ENCODE measurements around the gene PRUNE2.
A peak's percentile ranks its signal among the peaks of the same experiment; 100 is the strongest.

PRUNE2 gene

DNA sequence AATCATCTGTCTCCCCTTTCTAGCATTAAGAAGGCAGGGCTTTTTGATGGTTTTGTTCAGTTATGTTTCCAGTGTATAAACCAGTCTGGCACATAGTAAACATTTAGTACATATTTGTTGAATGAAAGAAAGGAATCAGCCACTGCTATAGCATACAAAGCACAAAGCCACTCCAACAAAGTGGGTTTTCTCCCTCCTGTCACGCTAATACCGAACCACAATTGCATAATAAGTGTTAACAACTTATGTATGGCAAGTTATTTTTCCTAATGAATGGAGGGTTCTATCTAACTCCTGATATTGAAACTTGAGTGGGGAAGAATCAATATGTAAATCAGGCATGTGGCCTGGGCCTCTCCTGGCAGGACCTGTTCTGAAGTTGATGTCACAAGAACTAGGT is 53.9 kb downstream of the PRUNE2 start:
- Histone ChIP-seq H3K9me3 (ENCODE audit: control insufficient read depth, low read length) (no peaks in the 10 kb centered on the region), H3K4me3 (ENCODE audit: insufficient read depth, low read depth, low read length) (no peak overlapping the region), H3K36me3 (ENCODE audit: control insufficient read depth, insufficient read depth, low read length) (no peaks in the 10 kb centered on the region), H3K27ac (ENCODE audit: insufficient read depth, low read depth, low read length, poor library complexity, severe bottlenecking) (no peak overlapping the region), H3K4me1 (ENCODE audit: control insufficient read depth, insufficient read depth, low read length) (no peaks in the 10 kb centered on the region), H3K27me3 (ENCODE audit: control insufficient read depth, insufficient read depth, low read length, poor library complexity, severe bottlenecking) (no peaks in the 10 kb centered on the region)
- WGBS, 2 experiments, result 100% methylated on average over 2 of the region's 2 CpGs; no CpG with 5 or more reads in 1 of the 2 experiments

DNA sequence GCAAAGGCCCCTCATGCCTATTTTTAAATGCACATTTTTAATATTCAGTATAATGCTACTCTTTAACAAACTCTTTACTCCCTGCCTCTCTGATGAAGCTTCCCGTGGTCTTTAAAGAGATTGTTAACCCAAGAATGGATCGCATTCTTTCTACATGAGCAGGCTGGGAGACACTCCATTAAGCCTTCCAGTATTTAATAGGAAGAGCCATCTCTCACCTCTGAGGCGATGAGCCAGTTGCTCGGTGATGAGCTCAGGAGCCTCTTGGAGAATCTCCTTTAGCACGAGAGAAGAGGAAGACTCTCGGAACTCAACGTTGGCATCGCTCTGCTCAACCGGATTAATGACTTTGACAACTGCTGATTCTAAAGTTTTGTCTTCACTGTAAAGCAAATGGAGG is 59.6 kb downstream of the PRUNE2 start:
- Histone ChIP-seq H3K27me3 (ENCODE audit: control insufficient read depth, insufficient read depth, low read length, poor library complexity, severe bottlenecking) (no peaks in the 10 kb centered on the region), H3K36me3 (ENCODE audit: control insufficient read depth, insufficient read depth, low read length) (no peaks in the 10 kb centered on the region), H3K27ac (ENCODE audit: insufficient read depth, low read depth, low read length, poor library complexity, severe bottlenecking) (no peak overlapping the region), H3K9me3 (ENCODE audit: control insufficient read depth, low read length) (no peaks in the 10 kb centered on the region), H3K4me1 (ENCODE audit: control insufficient read depth, insufficient read depth, low read length) (no peaks in the 10 kb centered on the region), H3K4me3 (ENCODE audit: insufficient read depth, low read depth, low read length) (no peak overlapping the region)
- 91 to 93% methylated on average over 9 of the region's 9 CpGs for WGBS, 2 experiments

DNA sequence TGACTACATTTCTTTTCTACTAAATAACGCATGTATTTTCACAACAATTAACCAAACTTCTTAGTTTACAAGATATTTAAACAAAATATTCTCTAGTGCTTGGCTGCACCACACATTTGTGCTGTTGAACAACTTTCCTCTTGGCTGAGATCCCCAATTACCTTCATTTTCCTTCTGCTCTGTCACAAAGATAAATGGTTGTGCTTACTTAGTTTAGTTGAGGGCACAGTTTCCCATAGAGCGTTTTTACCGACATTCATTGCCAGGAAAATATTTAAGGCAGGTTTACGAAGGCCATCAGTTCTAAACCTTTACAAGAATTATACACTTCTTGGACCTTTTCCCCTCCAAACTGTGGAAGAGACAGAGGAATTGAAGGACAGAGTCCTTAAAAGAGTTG is 60.7 kb downstream of the PRUNE2 start:
- H3K4me1 ChIP-seq (ENCODE audit: control insufficient read depth, insufficient read depth, low read length), result no peaks in the 10 kb centered on the region
- WGBS, 2 experiments, result 86 to 92% methylated on average over 4 of the region's 4 CpGs
- H3K27ac ChIP-seq (ENCODE audit: insufficient read depth, low read depth, low read length, poor library complexity, severe bottlenecking), result no peak overlapping the region
- H3K36me3 ChIP-seq (ENCODE audit: control insufficient read depth, insufficient read depth, low read length), result no peaks in the 10 kb centered on the region
- H3K27me3 ChIP-seq (ENCODE audit: control insufficient read depth, insufficient read depth, low read length, poor library complexity, severe bottlenecking), result no peaks in the 10 kb centered on the region
- no peaks in the 10 kb centered on the region for H3K9me3 ChIP-seq (ENCODE audit: control insufficient read depth, low read length)
- H3K4me3 ChIP-seq (ENCODE audit: insufficient read depth, low read depth, low read length), result no peak overlapping the region

DNA sequence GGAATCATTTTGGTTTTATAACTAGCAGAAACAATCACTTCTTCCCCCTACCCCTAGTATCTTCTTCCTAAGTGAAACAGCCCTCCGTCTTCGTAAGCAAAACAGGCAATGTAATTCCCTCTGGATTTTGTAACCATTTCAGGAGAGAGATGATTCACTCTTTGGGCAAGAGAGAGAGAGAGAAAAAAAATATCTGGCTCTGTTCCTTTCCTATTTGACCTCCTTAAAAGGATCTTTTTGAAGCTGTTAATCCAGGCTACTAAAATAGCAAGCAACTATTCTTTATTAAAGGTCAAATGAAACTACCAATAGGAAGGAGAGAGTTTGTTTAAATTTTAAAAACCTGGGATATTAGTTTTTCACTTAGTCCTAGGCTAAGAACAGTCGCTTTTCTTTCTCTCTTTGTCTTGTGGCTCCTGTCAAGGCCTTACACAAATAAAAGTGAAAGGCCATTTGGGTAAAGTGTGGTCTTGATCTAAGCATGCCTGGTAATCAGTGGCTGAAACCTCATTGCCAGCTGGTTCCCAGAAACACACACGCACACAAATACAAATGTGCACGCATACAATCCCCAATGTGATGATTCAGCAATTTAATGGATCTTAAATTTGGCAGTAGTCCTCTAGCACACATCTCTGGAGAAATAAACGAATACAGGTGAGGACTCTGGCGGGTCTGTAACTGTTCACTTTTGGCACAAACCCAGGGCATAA is 70.2 kb downstream of the PRUNE2 start:
- no peaks in the 10 kb centered on the region for H3K4me1 ChIP-seq (ENCODE audit: control insufficient read depth, insufficient read depth, low read length)
- peak overlapping the region; percentile 6 for H3K27ac ChIP-seq (ENCODE audit: insufficient read depth, low read depth, low read length, poor library complexity, severe bottlenecking)
- H3K4me3 ChIP-seq (ENCODE audit: insufficient read depth, low read depth, low read length), result no peak overlapping the region
- H3K9me3 ChIP-seq (ENCODE audit: control insufficient read depth, low read length), result no peaks in the 10 kb centered on the region
- WGBS, 2 experiments, result 70 to 75% methylated on average over 7 of the region's 7 CpGs
- no peaks in the 10 kb centered on the region for H3K36me3 ChIP-seq (ENCODE audit: control insufficient read depth, insufficient read depth, low read length)
- no peaks in the 10 kb centered on the region for H3K27me3 ChIP-seq (ENCODE audit: control insufficient read depth, insufficient read depth, low read length, poor library complexity, severe bottlenecking)

DNA sequence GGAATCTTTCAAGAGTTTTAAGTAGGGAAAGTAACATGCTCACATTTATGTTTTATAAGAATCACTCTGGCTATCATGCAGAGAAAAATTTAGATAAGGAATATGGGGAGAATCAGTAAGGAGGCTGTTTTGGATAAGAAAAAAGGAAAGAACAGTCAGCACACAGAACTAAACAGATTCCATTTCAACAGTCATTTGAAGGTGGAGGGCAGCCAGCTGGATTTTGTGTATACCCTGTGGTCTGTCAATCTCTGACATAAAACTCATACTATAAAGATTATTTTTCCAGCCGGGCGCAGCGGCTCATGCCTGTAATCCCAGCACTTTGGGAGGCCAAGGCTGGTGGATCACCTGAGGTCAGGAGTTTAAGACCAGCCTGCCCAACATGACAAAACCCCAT is 77.5 kb downstream of the PRUNE2 start:
- no peaks in the 10 kb centered on the region for H3K36me3 ChIP-seq (ENCODE audit: control insufficient read depth, insufficient read depth, low read length)
- no peaks in the 10 kb centered on the region for H3K9me3 ChIP-seq (ENCODE audit: control insufficient read depth, low read length)
- no peaks in the 10 kb centered on the region for H3K4me1 ChIP-seq (ENCODE audit: control insufficient read depth, insufficient read depth, low read length)
- no peaks in the 10 kb centered on the region for H3K27me3 ChIP-seq (ENCODE audit: control insufficient read depth, insufficient read depth, low read length, poor library complexity, severe bottlenecking)
- no peak overlapping the region for H3K27ac ChIP-seq (ENCODE audit: insufficient read depth, low read depth, low read length, poor library complexity, severe bottlenecking)
- H3K4me3 ChIP-seq (ENCODE audit: insufficient read depth, low read depth, low read length), result no peak overlapping the region
- 64 to 65% methylated on average over 3 of the region's 3 CpGs for WGBS, 2 experiments

DNA sequence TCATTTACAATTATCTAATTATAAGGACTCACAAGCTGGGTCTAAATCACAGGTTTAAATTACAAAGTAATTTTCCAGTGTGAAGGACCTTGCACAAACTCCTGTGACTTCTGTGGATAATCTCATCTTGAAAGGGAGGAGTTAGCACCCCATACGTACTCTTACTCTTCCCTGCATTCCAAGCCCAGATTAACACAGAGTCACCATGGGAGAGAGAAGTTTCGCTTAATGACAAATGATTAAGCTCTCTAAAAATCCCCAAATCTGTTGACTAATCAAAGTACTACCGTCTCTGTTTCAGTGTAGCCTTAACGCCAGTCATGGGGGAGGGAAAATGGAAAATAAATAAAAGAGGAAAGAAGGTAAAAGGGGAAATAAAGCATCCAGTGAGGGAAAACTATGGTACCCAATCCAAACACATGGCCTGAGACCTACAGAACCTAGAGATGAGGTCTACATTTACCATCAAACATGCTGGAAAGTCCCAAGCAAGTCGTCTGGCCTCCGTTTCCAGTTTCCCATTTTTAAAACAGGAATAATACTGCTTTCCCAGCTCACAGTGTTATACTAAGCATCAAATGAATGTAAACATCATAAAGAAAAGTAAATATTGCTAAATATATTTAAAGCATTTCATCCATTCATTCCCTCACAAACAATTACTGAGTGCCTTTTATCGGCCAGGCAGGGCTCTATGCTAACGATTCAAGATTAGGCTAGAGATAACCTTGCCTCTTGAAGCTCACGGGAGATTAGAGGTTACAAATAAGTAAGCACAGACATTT is 78.4 kb downstream of the PRUNE2 start:
- 84 to 87% methylated on average over 7 to 9 of the region's 9 CpGs for WGBS, 2 experiments
- Histone ChIP-seq H3K27me3 (ENCODE audit: control insufficient read depth, insufficient read depth, low read length, poor library complexity, severe bottlenecking) (no peaks in the 10 kb centered on the region), H3K27ac (ENCODE audit: insufficient read depth, low read depth, low read length, poor library complexity, severe bottlenecking) (no peak overlapping the region), H3K36me3 (ENCODE audit: control insufficient read depth, insufficient read depth, low read length) (no peaks in the 10 kb centered on the region), H3K4me3 (ENCODE audit: insufficient read depth, low read depth, low read length) (no peak overlapping the region), H3K9me3 (ENCODE audit: control insufficient read depth, low read length) (no peaks in the 10 kb centered on the region), H3K4me1 (ENCODE audit: control insufficient read depth, insufficient read depth, low read length) (no peaks in the 10 kb centered on the region)

DNA sequence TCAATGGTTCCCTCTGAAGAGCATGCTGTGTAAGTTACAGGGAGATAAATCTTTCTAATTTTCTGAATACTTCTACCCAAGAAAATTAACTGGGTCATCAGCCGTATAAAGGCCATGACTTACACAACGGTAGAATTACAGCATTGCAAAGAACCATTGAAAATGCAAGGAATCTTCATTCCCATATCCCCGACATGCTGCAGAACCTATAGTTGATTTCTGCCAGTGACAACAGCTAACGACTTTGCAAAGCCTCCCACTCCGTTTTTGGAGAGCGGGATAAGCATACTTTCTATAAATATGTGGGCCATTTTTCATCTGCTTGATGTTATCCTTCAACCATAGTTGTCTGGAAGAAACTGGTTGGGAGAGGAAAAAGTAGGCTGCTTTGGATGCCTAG is 85.5 kb downstream of the PRUNE2 start:
- no peak overlapping the region for H3K4me3 ChIP-seq (ENCODE audit: insufficient read depth, low read depth, low read length)
- no peak overlapping the region for H3K27ac ChIP-seq (ENCODE audit: insufficient read depth, low read depth, low read length, poor library complexity, severe bottlenecking)
- H3K4me1 ChIP-seq (ENCODE audit: control insufficient read depth, insufficient read depth, low read length), result no peaks in the 10 kb centered on the region
- H3K9me3 ChIP-seq (ENCODE audit: control insufficient read depth, low read length), result no peaks in the 10 kb centered on the region
- H3K27me3 ChIP-seq (ENCODE audit: control insufficient read depth, insufficient read depth, low read length, poor library complexity, severe bottlenecking), result no peaks in the 10 kb centered on the region
- 91 to 93% methylated on average over 6 of the region's 6 CpGs for WGBS, 2 experiments
- H3K36me3 ChIP-seq (ENCODE audit: control insufficient read depth, insufficient read depth, low read length), result no peaks in the 10 kb centered on the region

DNA sequence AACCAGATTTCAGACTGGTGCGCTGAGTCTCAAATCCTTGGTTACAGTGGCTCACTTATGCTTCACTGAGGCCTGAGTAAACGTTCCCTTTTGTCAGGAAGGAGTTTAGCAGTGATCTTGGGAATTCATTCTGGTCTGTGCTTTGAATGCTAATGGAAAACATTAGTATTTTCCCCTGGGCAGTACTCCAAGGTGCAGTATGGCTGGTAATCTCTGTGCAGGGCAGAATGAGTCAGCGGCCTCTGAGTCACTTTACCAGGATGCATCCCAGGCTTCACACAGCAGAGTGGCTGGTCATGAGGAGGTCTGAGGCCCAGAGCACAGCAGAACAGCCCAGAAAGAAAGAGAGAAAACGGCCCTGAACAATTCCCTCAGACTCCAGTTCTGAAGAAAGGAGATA is 87.6 kb downstream of the PRUNE2 start:
- Histone ChIP-seq H3K4me1 (ENCODE audit: control insufficient read depth, insufficient read depth, low read length) (no peaks in the 10 kb centered on the region), H3K4me3 (ENCODE audit: insufficient read depth, low read depth, low read length) (no peak overlapping the region), H3K27me3 (ENCODE audit: control insufficient read depth, insufficient read depth, low read length, poor library complexity, severe bottlenecking) (no peaks in the 10 kb centered on the region), H3K9me3 (ENCODE audit: control insufficient read depth, low read length) (no peaks in the 10 kb centered on the region), H3K27ac (ENCODE audit: insufficient read depth, low read depth, low read length, poor library complexity, severe bottlenecking) (no peak overlapping the region), H3K36me3 (ENCODE audit: control insufficient read depth, insufficient read depth, low read length) (no peaks in the 10 kb centered on the region)
- WGBS, 2 experiments, result 80 to 88% methylated on average over 4 of the region's 4 CpGs

DNA sequence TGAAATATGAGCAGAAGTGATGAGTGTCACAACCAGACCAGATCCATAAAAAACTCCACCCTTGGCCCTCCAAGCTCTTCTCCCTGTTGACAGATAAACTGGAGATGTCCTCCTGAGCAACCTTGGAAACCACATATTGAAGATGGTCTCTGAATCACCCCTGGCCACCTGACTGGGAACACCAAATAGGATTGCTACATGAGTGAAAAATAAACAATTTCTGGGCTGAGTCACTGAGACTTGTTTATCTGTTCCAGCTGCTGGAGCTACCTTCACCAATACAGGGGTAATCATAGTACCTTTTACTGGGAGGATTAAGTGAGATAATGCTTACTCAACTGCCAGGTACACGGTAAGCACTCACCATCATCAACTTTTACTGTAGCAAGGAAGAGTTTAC is 88.4 kb downstream of the PRUNE2 start:
- WGBS, 2 experiments, result 93 to 100% methylated on average over 1 of the region's 1 CpG
- Histone ChIP-seq H3K4me1 (ENCODE audit: control insufficient read depth, insufficient read depth, low read length) (no peaks in the 10 kb centered on the region), H3K9me3 (ENCODE audit: control insufficient read depth, low read length) (no peaks in the 10 kb centered on the region), H3K36me3 (ENCODE audit: control insufficient read depth, insufficient read depth, low read length) (no peaks in the 10 kb centered on the region), H3K27me3 (ENCODE audit: control insufficient read depth, insufficient read depth, low read length, poor library complexity, severe bottlenecking) (no peaks in the 10 kb centered on the region), H3K4me3 (ENCODE audit: insufficient read depth, low read depth, low read length) (no peak overlapping the region), H3K27ac (ENCODE audit: insufficient read depth, low read depth, low read length, poor library complexity, severe bottlenecking) (no peak overlapping the region)

DNA sequence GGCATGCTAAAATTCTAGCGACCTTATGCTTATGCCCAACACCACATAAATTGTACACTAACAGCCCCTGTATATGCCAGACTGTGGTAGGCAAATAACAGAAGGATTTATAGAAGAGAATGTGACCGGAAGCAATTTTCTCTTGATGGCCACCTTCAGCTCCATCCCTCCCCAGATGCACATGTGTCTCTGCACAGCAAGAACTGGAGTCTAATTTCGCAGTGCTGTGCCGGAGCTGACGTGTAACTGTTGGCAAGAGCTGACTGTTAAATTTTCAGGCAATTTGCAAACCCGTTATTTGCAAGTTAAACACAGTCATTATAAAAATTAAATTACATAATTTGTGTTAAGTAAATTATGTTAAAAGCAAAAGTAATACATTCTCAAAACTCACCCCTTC is 93.3 kb downstream of the PRUNE2 start:
- H3K27me3 ChIP-seq (ENCODE audit: control insufficient read depth, insufficient read depth, low read length, poor library complexity, severe bottlenecking), result no peaks in the 10 kb centered on the region
- no peak overlapping the region for H3K4me3 ChIP-seq (ENCODE audit: insufficient read depth, low read depth, low read length)
- no peaks in the 10 kb centered on the region for H3K36me3 ChIP-seq (ENCODE audit: control insufficient read depth, insufficient read depth, low read length)
- H3K9me3 ChIP-seq (ENCODE audit: control insufficient read depth, low read length), result no peaks in the 10 kb centered on the region
- no peaks in the 10 kb centered on the region for H3K4me1 ChIP-seq (ENCODE audit: control insufficient read depth, insufficient read depth, low read length)
- 93 to 98% methylated on average over 5 of the region's 6 CpGs for WGBS, 2 experiments
- no peak overlapping the region for H3K27ac ChIP-seq (ENCODE audit: insufficient read depth, low read depth, low read length, poor library complexity, severe bottlenecking)
